A549 (cell line): ENCODE data around the gene STX8. TPM values are rescaled to one million over a fixed set of nuclear protein-coding genes. Genes with fewer than 3 reads are reported as not detected.

ENCODE experiments used
- ATAC-seq, 2 experiments: fragments of 200-7000 bp in 1 of 2; fragments of >200 bp in 1 of 2; cut with Nextera tagmentation in 1 of 2; cut with Tn5 transposase in 1 of 2; 3 replicates each; pipeline versions ENCODE4 v1.8.0 to v1.9.1; 2018 to 2020; ENCODE audit warnings: mild to moderate bottlenecking in 1 of 2, moderate library complexity in 1 of 2
- CTCF ChIA-PET: fragments of 300-600 bp; sonication (Branson Sonifier 250); formaldehyde crosslinking; extraction: SDS; loops from one replicate; lab custom pipeline; 2021; ENCODE audit warnings: antibody characterized with exemption, inconsistent platforms; lab: Yijun Ruan, JAX
- POLR2A ChIA-PET: fragments of 350-600 bp; formaldehyde crosslinking; extraction: SDS; loops from one replicate; lab custom pipeline; 2021; ENCODE audit warnings: antibody characterized with exemption, inconsistent platforms; lab: Yijun Ruan, JAX
- DNase-seq, 2 experiments: peaks; one replicate each; pipeline versions ENCODE4 v3.0.0 to v3.0.0-alpha.2; 2011 to 2016; ENCODE audit warnings: low read depth in 1 of 2, low spot score in 1 of 2
- FAIRE-seq: peaks from 2 replicates; lab custom pipeline; 2011; peaks lifted over from hg19 to GRCh38; lab: Jason Lieb, UNC
- H3K27ac ChIP-seq, 2 experiments: fragments of >200 bp; sonication (Bioruptor Twin); formaldehyde crosslinking; 3 replicates each; pipeline ENCODE4 v1.5.1; 2016 to 2017
- H3K4me1 ChIP-seq: fragments of >200 bp; sonication (Bioruptor Twin); formaldehyde crosslinking; 3 replicates; pipeline ENCODE4 v1.6.1; 2016
- H3K4me2 ChIP-seq: fragments of >200 bp; sonication (Bioruptor Twin); formaldehyde crosslinking; 3 replicates; pipeline ENCODE4 v1.6.1; 2016
- H3K4me3 ChIP-seq: fragments of >200 bp; sonication (Bioruptor Twin); formaldehyde crosslinking; 3 replicates; pipeline ENCODE4 v1.5.1; 2016
- H3K9me3 ChIP-seq: fragments of >200 bp; sonication (Bioruptor Twin); formaldehyde crosslinking; 3 replicates; pipeline ENCODE4 v1.6.1; 2016
- BHLHE40 ChIP-seq: IDR thresholded peaks from 2 replicates; pipeline ENCODE4 v1.6.1; 2012; ENCODE audit warnings: low read depth, low read length, inconsistent platforms
- CEBPB ChIP-seq, 2 experiments: fragments of >200 bp in 1 of 2; sonication (Bioruptor Twin) in 1 of 2; formaldehyde crosslinking in 1 of 2; IDR thresholded peaks; 2 replicates each; pipeline ENCODE4 v1.6.1; 2012 to 2016
- E2F6 ChIP-seq: IDR thresholded peaks from 2 replicates; pipeline ENCODE4 v1.6.1; 2012; ENCODE audit warnings: low read depth, borderline replicate concordance
- ESRRA ChIP-seq: fragments of 150-350 bp; IDR thresholded peaks from 2 replicates; pipeline ENCODE4 v1.6.1; 2014; ENCODE audit warnings: mild to moderate bottlenecking, low read length, borderline replicate concordance
- FOSL2 ChIP-seq, 2 experiments: fragments of 450-650 bp in 1 of 2; fragments of >200 bp in 1 of 2; sonication (Bioruptor Twin) in 1 of 2; formaldehyde crosslinking; IDR thresholded peaks; 2 replicates each; pipeline versions ENCODE4 v1.5.0 to v1.6.1; 2016 to 2020; ENCODE audit warnings: mild to moderate bottlenecking in 1 of 2, moderate library complexity in 1 of 2
- HOXA7 ChIP-seq: fragments of 250-450 bp; sonication (Bioruptor Pico); IDR thresholded peaks from 2 replicates; pipeline ENCODE4 v1.5.0; 2020; ENCODE audit warnings: mild to moderate bottlenecking, moderate library complexity
- HOXB13 ChIP-seq: fragments of 250-450 bp; sonication (Bioruptor Pico); IDR thresholded peaks from 2 replicates; pipeline ENCODE4 v1.5.0; 2020; ENCODE audit warnings: low read depth, mild to moderate bottlenecking, moderate library complexity
- PBX3 ChIP-seq: IDR thresholded peaks from 2 replicates; pipeline ENCODE4 v1.6.1; 2012
- RAD21 ChIP-seq, 2 experiments: fragments of >200 bp in 1 of 2; sonication (Bioruptor Twin) in 1 of 2; formaldehyde crosslinking in 1 of 2; IDR thresholded peaks in 1 of 2; conservative IDR thresholded peaks in 1 of 2; 2 replicates in 1 of 2; 3 replicates in 1 of 2; pipeline ENCODE4 v1.6.1; 2012 to 2018; ENCODE audit warnings: inconsistent platforms in 1 of 2
- RCOR1 ChIP-seq: fragments of 150-350 bp; IDR thresholded peaks from 2 replicates; pipeline ENCODE4 v1.6.1; 2014; ENCODE audit warnings: antibody characterized with exemption, low read length, low read depth
- SMC3 ChIP-seq: fragments of >200 bp; sonication (Bioruptor Twin); formaldehyde crosslinking; IDR thresholded peaks from 3 replicates; pipeline ENCODE4 v1.6.1; 2018; ENCODE audit warnings: inconsistent platforms
- USF2 ChIP-seq: fragments of 450-650 bp; IDR thresholded peaks from 2 replicates; pipeline ENCODE4 v1.6.1; 2014; ENCODE audit warnings: antibody characterized with exemption
- ZSCAN20 ChIP-seq: fragments of 250-450 bp; sonication (Bioruptor Pico); IDR thresholded peaks from 2 replicates; pipeline ENCODE4 v1.8.0; 2022; ENCODE audit warnings: mild to moderate bottlenecking, moderate library complexity
- WGBS: methylation state at CpG from one replicate; pipeline ENCODE4 v1.1.6; 2017; ENCODE audit errors: missing lambda C conversion rate; 5-methylcytosine and 5-hydroxymethylcytosine counted together
- polyA plus RNA-seq, 4 experiments: library from polyadenylated mRNA; depleted of rRNA in 3 of 4; stranded (reverse); fragments of >200 nt; fragmentation: RNase III in 1 of 4; extraction: RNeasy Plus Mini Kit Qiagen cat#74134 plus additional on column Dnase treatment in 1 of 4; gene quantifications; 2 replicates in 3 of 4; 3 replicates in 1 of 4; pipeline ENCODE4 v1.2.3, GENCODE V29; 2011 to 2017
- TF ChIP-seq, protein P1 (sequence below): fragments of 200-600 bp; sonication (generic); IDR thresholded peaks from 2 replicates; pipeline ENCODE4 v1.6.1; 2016; ENCODE audit warnings: antibody characterized with exemption, mild to moderate bottlenecking, moderate library complexity
- TF ChIP-seq, protein P2 (sequence below): fragments of >200 bp; sonication (Bioruptor Twin); formaldehyde crosslinking; IDR thresholded peaks from 3 replicates; pipeline ENCODE4 v1.5.1; 2016
- TF ChIP-seq, protein P3 (sequence below): fragments of >200 bp; sonication (Bioruptor Twin); formaldehyde crosslinking; IDR thresholded peaks from 2 replicates; pipeline ENCODE4 v1.6.1; 2016

STX8 gene
- polyA plus RNA-seq, 2 of the 4 experiments (the other 2 are of a cell fraction) = 93.6 to 168 TPM

GRCh38 chr17:9309216-9309615 is 266.4 kb downstream of the STX8 start:
- ChIA-PET CTCF (interaction anchor here (0.6 to 1.1 kb wide), 3 partner anchors 9 to 516 kb away, joined by 3 to 4 read pairs (median 3); partner anchors contain the start of gene GLP2R), POLR2A (no interaction called here)
- ATAC-seq = no peak
- H3K27ac ChIP-seq = no peak overlapping the region
- H3K4me2 ChIP-seq = no peak overlapping the region
- no peak for TF ChIP-seq HOXB13 (CRISPR knock-in tag)
- TF ChIP-seq, protein P1, sequence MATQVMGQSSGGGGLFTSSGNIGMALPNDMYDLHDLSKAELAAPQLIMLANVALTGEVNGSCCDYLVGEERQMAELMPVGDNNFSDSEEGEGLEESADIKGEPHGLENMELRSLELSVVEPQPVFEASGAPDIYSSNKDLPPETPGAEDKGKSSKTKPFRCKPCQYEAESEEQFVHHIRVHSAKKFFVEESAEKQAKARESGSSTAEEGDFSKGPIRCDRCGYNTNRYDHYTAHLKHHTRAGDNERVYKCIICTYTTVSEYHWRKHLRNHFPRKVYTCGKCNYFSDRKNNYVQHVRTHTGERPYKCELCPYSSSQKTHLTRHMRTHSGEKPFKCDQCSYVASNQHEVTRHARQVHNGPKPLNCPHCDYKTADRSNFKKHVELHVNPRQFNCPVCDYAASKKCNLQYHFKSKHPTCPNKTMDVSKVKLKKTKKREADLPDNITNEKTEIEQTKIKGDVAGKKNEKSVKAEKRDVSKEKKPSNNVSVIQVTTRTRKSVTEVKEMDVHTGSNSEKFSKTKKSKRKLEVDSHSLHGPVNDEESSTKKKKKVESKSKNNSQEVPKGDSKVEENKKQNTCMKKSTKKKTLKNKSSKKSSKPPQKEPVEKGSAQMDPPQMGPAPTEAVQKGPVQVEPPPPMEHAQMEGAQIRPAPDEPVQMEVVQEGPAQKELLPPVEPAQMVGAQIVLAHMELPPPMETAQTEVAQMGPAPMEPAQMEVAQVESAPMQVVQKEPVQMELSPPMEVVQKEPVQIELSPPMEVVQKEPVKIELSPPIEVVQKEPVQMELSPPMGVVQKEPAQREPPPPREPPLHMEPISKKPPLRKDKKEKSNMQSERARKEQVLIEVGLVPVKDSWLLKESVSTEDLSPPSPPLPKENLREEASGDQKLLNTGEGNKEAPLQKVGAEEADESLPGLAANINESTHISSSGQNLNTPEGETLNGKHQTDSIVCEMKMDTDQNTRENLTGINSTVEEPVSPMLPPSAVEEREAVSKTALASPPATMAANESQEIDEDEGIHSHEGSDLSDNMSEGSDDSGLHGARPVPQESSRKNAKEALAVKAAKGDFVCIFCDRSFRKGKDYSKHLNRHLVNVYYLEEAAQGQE = no peak
- H3K4me3 ChIP-seq = no peak overlapping the region
- peaks cover 8% of the 10 kb centered on the region; the same call in 2 of the 3 replicates for H3K4me1 ChIP-seq
- no peak for FAIRE-seq
- DNase-seq = no peak
- no peaks in the 10 kb centered on the region for H3K9me3 ChIP-seq
- 94% methylated on average over 6 of the region's 6 CpGs for WGBS

DNA sequence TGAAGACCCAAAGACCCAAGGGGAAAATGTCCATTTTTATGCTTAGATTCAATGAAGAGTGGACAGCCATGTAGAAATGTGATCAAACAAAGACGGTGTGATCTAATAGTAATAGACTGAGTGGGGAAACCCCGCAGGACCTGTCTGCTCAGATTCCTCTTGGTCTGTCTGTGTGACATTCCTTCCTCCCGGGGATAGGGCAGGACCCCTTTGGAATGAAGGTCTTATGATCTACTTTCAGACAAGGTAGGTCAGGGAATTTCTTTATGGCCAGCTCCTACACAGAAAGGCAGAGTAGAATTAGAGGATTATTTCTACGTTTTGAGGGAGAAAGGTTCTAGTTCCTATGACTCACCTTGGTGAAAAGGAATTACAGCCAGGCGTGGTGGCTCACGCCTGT is 267.6 kb downstream of the STX8 start:
- TF ChIP-seq ZSCAN20 = no peak
- no peak for TF ChIP-seq FOSL2 (IDR thresholded peaks at IDR 0.05)
- no peak for TF ChIP-seq FOSL2 (CRISPR knock-in tag; IDR thresholded peaks at IDR 0.05)
- TF ChIP-seq, protein P2, sequence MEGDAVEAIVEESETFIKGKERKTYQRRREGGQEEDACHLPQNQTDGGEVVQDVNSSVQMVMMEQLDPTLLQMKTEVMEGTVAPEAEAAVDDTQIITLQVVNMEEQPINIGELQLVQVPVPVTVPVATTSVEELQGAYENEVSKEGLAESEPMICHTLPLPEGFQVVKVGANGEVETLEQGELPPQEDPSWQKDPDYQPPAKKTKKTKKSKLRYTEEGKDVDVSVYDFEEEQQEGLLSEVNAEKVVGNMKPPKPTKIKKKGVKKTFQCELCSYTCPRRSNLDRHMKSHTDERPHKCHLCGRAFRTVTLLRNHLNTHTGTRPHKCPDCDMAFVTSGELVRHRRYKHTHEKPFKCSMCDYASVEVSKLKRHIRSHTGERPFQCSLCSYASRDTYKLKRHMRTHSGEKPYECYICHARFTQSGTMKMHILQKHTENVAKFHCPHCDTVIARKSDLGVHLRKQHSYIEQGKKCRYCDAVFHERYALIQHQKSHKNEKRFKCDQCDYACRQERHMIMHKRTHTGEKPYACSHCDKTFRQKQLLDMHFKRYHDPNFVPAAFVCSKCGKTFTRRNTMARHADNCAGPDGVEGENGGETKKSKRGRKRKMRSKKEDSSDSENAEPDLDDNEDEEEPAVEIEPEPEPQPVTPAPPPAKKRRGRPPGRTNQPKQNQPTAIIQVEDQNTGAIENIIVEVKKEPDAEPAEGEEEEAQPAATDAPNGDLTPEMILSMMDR = no peak
- H3K27ac ChIP-seq = peak overlapping the region in 1 of 2 experiments; percentile 45; a peak in 1 of 6 replicates
- ChIA-PET POLR2A (no interaction called here), CTCF (interaction anchor here (1.1 kb wide), 1 partner anchor 10 kb away, joined by 4 read pairs; no protein-coding TSS in a partner anchor)
- no peak for FAIRE-seq
- peak in 1 of 2 experiments; percentile 53; a peak in 3 of 6 replicates for ATAC-seq
- WGBS = 69% methylated on average over 6 of the region's 6 CpGs
- H3K4me1 ChIP-seq = peaks cover 8% of the 10 kb centered on the region; the same call in 2 of the 3 replicates
- H3K4me3 ChIP-seq = no peak overlapping the region
- H3K4me2 ChIP-seq = no peak overlapping the region
- no peaks in the 10 kb centered on the region for H3K9me3 ChIP-seq
- DNase-seq = no peak

- 0 out of 3 replicates have a peak overlapping the region, but pooled peaks have one; percentile 10 for H3K4me2 ChIP-seq
- POLR2A ChIA-PET = no interaction called here
- H3K4me1 ChIP-seq = peaks cover 8% of the 10 kb centered on the region; the same call in 2 of the 3 replicates
- no peak for FAIRE-seq
- ATAC-seq = peak; percentile 43 to 55; a peak in 4 of 6 replicates
- WGBS = 93% methylated on average over 7 of the region's 7 CpGs
- H3K9me3 ChIP-seq = no peaks in the 10 kb centered on the region
- CTCF ChIA-PET = interaction anchor here (1.8 kb wide), 1 partner anchor 25 kb away, joined by 4 read pairs; no protein-coding TSS in a partner anchor
- no peak overlapping the region for H3K4me3 ChIP-seq
- peak overlapping the region in 1 of 2 experiments; percentile 45; a peak in 2 of 6 replicates for H3K27ac ChIP-seq
- DNase-seq = no peak
- TF ChIP-seq, protein P3, sequence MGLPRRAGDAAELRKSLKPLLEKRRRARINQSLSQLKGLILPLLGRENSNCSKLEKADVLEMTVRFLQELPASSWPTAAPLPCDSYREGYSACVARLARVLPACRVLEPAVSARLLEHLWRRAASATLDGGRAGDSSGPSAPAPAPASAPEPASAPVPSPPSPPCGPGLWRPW = no peak
- TF ChIP-seq USF2 (no peak), ZSCAN20 (no peak), HOXA7 (CRISPR knock-in tag) (no peak), PBX3 (no peak), HOXB13 (CRISPR knock-in tag) (no peak), SMC3 (no peak), RAD21 (conservative IDR thresholded peaks at IDR 0.05 in 1 of 2, IDR thresholded peaks at IDR 0.05 in 1 of 2) (no peak), ESRRA (no peak), BHLHE40 (no peak), CEBPB (IDR thresholded peaks at IDR 0.05) (no peak), E2F6 (no peak), RCOR1 (no peak)
- TF ChIP-seq, protein P1 = no peak
Observed at GRCh38 chr17:9307313-9307998, 268.2 kb downstream of the STX8 start.
